Gastroesophageal sphincter (tissue), 4 donors: Measurements from ENCODE around the gene C1orf115. TPM values are rescaled to one million over a fixed set of nuclear protein-coding genes. Genes with fewer than 3 reads are reported as not detected.
"Not testable (repeated sequence)": the region's sequence is repeated elsewhere in the genome, so short reads cannot be mapped to it uniquely, and the experiment has no call there.

ENCODE experiments used
- ATAC-seq: fragments of 150-250 bp; one replicate; pipeline ENCODE4 v1.9.1; 2016; ENCODE audit warnings: mild to moderate bottlenecking, moderate library complexity
- H3K27ac ChIP-seq, 4 donors: fragments of 200-600 bp; sonication (generic) in 3 of 4; 1 replicate in 3 of 4; 2 replicates in 1 of 4; pipeline ENCODE4 v1.5.1; 2016 to 2019
- H3K27me3 ChIP-seq: fragments of 200-600 bp; sonication (generic); one replicate; pipeline ENCODE4 v1.5.1; 2019
- H3K36me3 ChIP-seq, 2 donors: fragments of 200-600 bp; sonication (generic); one replicate each; pipeline ENCODE4 v1.5.1; 2019; ENCODE audit warnings: control low read depth in 1 of 2
- H3K4me1 ChIP-seq, 3 donors: fragments of 200-600 bp; sonication (generic); 1 replicate in 2 of 3; 2 replicates in 1 of 3; pipeline ENCODE4 v1.5.1; 2016 to 2019; ENCODE audit warnings: control low read depth in 2 of 3
- H3K4me3 ChIP-seq, 2 donors: fragments of 200-600 bp; sonication (generic); one replicate each; pipeline ENCODE4 v1.5.1; 2019; ENCODE audit warnings: mild to moderate bottlenecking in 1 of 2, moderate library complexity in 1 of 2
- H3K9me3 ChIP-seq, 3 donors: fragments of 200-600 bp; sonication (generic); one replicate each; pipeline ENCODE4 v1.5.1; 2017 to 2019; ENCODE audit warnings: control low read depth in 2 of 3
- EP300 ChIP-seq: sonication (generic); formaldehyde crosslinking; IDR thresholded peaks from one replicate; pipeline ENCODE4 v1.6.1; 2017; ENCODE audit warnings: antibody characterized with exemption, mild to moderate bottlenecking
- POLR2A ChIP-seq, 2 donors: fragments of 450-650 bp; IDR thresholded peaks; one replicate each; pipeline ENCODE4 v1.6.1; 2017; ENCODE audit warnings: antibody characterized with exemption in 2 of 2, mild to moderate bottlenecking in 2 of 2, moderate library complexity in 1 of 2
- POLR2AphosphoS5 ChIP-seq: sonication (generic); formaldehyde crosslinking; IDR thresholded peaks from one replicate; pipeline ENCODE4 v1.6.1; 2017; ENCODE audit warnings: antibody characterized with exemption
- WGBS, 2 donors: methylation state at CpG; one replicate each; pipeline ENCODE4 v1.1.5; 2018; ENCODE audit warnings: low coverage in 1 of 2; 5-methylcytosine and 5-hydroxymethylcytosine counted together
- total RNA-seq, 4 donors: library from RNA; depleted of rRNA; stranded (reverse); fragments of >200 nt; gene quantifications; one replicate each; pipeline ENCODE4 v1.1.0, GENCODE V29; 2016
- TF ChIP-seq, protein P1 (sequence below), 4 experiments: fragments of 200-600 bp in 2 of 4; fragments of 450-650 bp in 2 of 4; sonication (generic) in 1 of 4; IDR thresholded peaks; one replicate each; pipeline ENCODE4 v1.5.1; 2017 to 2019; ENCODE audit warnings: antibody characterized with exemption in 4 of 4, mild to moderate bottlenecking in 2 of 4, moderate library complexity in 2 of 4

The C1orf115 gene
- total RNA-seq, 4 donors from 2014 or later: 6.8 to 28.0 (median 9.5) TPM

DNA sequence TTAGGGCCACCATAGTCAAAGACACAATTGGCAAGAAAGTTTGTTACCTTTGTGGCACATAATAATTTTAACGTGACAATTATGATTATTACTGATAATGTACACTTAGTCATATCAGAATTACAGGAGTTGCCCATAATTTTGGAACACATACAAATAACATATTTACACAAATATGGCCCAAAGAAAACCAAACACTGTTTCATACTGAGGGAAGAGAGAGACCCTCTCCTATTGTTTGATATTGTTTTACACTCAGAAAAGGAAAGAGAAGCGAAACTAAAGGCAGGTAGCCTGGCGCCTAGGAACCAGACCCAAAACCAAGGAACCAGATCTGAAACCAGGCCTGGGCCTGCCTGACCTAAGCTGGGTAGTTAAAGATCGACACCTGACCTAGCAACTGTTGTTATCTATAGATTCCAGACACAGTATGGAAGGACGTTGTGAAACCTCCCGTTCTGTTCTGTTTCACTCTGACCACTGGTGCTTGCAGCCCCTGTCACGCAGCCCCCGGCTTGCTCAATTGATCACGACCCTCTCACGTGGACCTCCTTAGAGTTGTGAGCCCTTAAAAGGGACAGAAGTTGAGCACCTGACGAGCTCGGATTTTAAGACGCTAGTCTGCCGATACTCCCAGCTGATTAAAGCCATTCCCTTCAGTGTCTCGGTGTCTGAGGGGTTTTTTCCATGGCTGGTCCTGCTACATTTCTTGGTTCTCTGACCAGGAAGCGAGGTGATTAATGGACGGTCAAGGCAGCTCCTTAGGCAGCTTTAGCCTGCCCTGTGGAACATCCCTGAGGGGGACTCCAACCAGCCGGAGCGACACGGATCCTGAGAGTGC is 27.9 kb downstream of the C1orf115 start:
- Histone ChIP-seq H3K4me1 (no peaks in the 10 kb centered on the region), H3K9me3 (no peaks in the 10 kb centered on the region), H3K27me3 (no peaks in the 10 kb centered on the region), H3K36me3 (no peaks in the 10 kb centered on the region), H3K4me3 (no peak overlapping the region), H3K27ac (no peak overlapping the region)
- WGBS, 2 donors: 74 to 91% methylated on average over 7 to 14 of the region's 20 CpGs
- no peak for ATAC-seq
- TF ChIP-seq, protein P1, sequence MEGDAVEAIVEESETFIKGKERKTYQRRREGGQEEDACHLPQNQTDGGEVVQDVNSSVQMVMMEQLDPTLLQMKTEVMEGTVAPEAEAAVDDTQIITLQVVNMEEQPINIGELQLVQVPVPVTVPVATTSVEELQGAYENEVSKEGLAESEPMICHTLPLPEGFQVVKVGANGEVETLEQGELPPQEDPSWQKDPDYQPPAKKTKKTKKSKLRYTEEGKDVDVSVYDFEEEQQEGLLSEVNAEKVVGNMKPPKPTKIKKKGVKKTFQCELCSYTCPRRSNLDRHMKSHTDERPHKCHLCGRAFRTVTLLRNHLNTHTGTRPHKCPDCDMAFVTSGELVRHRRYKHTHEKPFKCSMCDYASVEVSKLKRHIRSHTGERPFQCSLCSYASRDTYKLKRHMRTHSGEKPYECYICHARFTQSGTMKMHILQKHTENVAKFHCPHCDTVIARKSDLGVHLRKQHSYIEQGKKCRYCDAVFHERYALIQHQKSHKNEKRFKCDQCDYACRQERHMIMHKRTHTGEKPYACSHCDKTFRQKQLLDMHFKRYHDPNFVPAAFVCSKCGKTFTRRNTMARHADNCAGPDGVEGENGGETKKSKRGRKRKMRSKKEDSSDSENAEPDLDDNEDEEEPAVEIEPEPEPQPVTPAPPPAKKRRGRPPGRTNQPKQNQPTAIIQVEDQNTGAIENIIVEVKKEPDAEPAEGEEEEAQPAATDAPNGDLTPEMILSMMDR (IDR thresholded peaks at IDR 0.05): no peak
- TF ChIP-seq EP300: no peak
- no peak for TF ChIP-seq POLR2A (IDR thresholded peaks at IDR 0.05)
- no peak for TF ChIP-seq POLR2AphosphoS5

DNA sequence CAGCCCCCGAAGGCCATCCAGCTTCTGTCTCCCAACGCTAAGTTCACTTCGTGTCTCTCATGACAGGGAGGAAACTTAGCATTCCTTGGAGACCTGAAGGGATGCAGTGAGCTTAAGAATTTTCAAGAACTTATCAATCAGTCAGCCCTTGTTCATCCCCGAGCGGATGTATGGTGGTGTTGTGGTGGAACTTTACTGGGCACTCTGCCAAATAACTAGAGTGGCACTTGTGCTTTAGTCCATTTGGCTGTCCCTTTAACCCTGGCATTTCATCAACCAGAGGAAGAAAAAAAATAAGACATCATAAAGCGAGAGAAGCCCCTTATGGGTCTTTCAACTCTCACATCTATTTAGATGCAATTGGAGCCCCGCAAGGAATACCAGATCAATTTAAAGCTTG is 31.1 kb downstream of the C1orf115 start:
- ATAC-seq, H3K36me3 ChIP-seq, H3K9me3 ChIP-seq, H3K27me3 ChIP-seq, H3K4me3 ChIP-seq, H3K4me1 ChIP-seq, H3K27ac ChIP-seq: not testable (repeated sequence)
- 76 to 92% methylated on average over 2 to 6 of the region's 7 CpGs for WGBS, 2 donors

DNA sequence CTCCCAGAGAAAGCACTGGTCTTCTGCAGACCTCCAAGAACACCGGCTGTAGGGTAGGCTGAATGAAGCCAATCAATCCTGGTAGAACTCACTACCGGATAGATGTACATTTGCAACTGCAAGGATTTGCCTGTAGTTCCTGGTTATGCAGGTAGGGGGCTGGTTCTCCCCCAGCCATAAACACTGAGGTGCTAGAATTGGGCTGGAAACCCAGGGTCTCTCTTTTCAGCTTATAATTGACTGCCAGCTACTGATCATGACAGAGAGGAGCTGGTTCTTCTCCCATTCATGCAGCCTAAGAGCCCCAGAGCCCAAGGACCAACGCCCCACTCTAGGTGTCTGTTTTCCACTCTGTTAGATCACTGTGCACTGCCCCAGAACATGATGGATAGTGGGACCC is 36.5 kb downstream of the C1orf115 start:
- Histone ChIP-seq H3K27me3 (peaks cover 3% of the 10 kb centered on the region), H3K4me1 (no peaks in the 10 kb centered on the region), H3K9me3 (no peaks in the 10 kb centered on the region), H3K4me3 (no peak overlapping the region), H3K27ac (no peak overlapping the region), H3K36me3 (no peaks in the 10 kb centered on the region)
- WGBS, 2 donors: 40% methylated on average over 1 of the region's 3 CpGs; no CpG with 5 or more reads in 1 of the 2 donors
- TF ChIP-seq, protein P1 (IDR thresholded peaks at IDR 0.05): peak in 1 of 4 experiments; percentile 17
- TF ChIP-seq POLR2A (IDR thresholded peaks at IDR 0.05): no peak
- ATAC-seq: no peak

DNA sequence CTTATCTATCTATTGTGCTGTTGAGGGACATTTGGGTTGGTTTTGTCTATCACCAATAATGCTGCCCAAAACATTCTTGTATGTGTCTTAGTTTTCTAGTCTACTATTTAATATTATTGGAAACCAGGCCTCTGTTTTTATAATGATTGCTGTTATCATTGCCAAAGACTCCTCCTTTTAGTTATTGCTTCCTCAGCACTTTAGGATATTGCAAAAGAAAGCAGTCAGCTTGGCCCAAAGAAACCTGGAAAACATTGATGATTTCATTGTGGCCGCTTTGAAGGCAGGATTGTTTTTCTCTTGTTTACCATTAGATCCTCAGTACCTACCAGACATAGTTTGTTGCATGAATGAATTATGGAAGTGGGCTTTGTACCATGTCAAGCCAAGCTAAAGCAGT is 37.4 kb downstream of the C1orf115 start:
- H3K27ac ChIP-seq: no peak overlapping the region
- no peak for ATAC-seq
- no peak overlapping the region for H3K4me3 ChIP-seq
- 92 to 93% methylated on average over 1 of the region's 1 CpG for WGBS, 2 donors
- TF ChIP-seq EP300 (no peak), POLR2A (IDR thresholded peaks at IDR 0.05) (no peak)
- TF ChIP-seq, protein P1 (IDR thresholded peaks at IDR 0.05): no peak
- no peaks in the 10 kb centered on the region for H3K36me3 ChIP-seq
- H3K9me3 ChIP-seq: no peaks in the 10 kb centered on the region
- H3K27me3 ChIP-seq: peaks cover 3% of the 10 kb centered on the region
- H3K4me1 ChIP-seq: peaks cover 0 to 4% (median 0%) of the 10 kb centered on the region in 3 donors

DNA sequence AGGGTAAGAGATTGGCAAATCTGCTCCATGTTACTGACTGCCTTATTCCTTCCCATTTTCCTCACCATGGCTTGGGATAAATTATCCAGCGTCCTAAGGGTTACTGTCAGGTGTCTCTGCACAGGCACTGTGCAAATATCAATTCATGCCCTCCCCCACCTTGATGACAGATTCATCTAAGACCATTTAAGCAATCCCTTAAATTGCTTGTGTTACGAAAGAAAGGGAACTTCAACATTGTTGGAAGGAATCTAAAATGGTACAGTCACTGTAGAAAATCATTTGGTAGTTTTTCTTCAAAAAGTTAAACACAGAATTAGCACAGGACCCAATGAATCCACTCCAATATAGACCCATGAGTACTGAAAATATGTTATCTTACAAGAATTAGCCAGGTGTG is 40.3 kb downstream of the C1orf115 start:
- TF ChIP-seq POLR2AphosphoS5: no peak
- TF ChIP-seq, protein P1 (IDR thresholded peaks at IDR 0.05): no peak
- TF ChIP-seq POLR2A (IDR thresholded peaks at IDR 0.05): no peak
- TF ChIP-seq EP300: no peak
- no peak overlapping the region for H3K4me3 ChIP-seq
- H3K4me1 ChIP-seq: peaks cover 0 to 18% (median 0%) of the 10 kb centered on the region in 3 donors
- no peaks in the 10 kb centered on the region for H3K36me3 ChIP-seq
- no peak overlapping the region for H3K27ac ChIP-seq
- peaks cover 3% of the 10 kb centered on the region for H3K27me3 ChIP-seq
- H3K9me3 ChIP-seq: no peaks in the 10 kb centered on the region
- WGBS, 2 donors: 92 to 100% methylated on average over 1 to 2 of the region's 2 CpGs
- ATAC-seq: no peak
